ENCODE data around the gene SPOP.

DNA sequence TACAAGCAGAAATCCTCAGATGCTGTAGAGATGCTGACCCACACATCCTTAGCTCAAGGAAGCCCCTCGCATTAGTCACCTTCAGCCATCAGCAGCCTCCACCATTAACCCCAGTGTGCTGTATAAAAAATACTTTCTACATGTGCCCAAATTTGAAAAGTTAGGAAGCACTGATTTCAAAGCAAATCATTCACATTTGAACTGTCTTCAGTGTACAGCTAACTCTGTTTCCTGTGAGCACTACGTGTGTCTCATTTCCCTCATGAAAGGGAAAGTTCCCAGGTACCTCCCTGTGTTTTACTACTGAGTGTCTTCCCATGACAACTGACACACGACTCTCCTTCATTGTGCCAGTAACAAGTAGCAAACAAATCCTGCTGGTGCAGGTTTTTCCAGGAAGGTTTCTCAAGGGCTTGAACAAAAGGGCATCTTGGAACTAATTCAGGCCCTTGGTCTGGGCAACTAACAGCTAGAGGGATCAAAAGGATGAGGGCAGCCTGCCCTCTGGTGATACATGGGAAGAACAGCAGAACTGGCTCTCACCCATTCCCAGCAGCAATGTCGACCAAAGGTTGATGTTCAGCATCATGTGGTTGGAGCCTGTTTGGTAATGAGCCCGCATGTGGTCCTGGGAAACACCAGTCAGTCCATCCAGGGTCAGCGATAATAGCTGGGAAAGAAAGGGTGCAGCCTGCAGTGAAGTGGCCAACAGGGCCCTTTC is 25.8 kb upstream of the SPOP start:
- TF ChIP-seq, protein P1, sequence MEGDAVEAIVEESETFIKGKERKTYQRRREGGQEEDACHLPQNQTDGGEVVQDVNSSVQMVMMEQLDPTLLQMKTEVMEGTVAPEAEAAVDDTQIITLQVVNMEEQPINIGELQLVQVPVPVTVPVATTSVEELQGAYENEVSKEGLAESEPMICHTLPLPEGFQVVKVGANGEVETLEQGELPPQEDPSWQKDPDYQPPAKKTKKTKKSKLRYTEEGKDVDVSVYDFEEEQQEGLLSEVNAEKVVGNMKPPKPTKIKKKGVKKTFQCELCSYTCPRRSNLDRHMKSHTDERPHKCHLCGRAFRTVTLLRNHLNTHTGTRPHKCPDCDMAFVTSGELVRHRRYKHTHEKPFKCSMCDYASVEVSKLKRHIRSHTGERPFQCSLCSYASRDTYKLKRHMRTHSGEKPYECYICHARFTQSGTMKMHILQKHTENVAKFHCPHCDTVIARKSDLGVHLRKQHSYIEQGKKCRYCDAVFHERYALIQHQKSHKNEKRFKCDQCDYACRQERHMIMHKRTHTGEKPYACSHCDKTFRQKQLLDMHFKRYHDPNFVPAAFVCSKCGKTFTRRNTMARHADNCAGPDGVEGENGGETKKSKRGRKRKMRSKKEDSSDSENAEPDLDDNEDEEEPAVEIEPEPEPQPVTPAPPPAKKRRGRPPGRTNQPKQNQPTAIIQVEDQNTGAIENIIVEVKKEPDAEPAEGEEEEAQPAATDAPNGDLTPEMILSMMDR (IDR thresholded peaks at IDR 0.05) = peak in 4 of 6 experiments; percentile 32 to 80 (median 72)
- peak in 1 of 2 donors; percentile 49 for TF ChIP-seq POLR2A (IDR thresholded peaks at IDR 0.05)
